Germinal center (tissue), 1 donor: ENCODE measurements around the gene DICER1.

ENCODE experiments used
- DNase-seq: peaks from one replicate; pipeline ENCODE4 v3.0.0; 2012; ENCODE audit warnings: mixed read lengths, low spot score

The DICER1 gene

DNA sequence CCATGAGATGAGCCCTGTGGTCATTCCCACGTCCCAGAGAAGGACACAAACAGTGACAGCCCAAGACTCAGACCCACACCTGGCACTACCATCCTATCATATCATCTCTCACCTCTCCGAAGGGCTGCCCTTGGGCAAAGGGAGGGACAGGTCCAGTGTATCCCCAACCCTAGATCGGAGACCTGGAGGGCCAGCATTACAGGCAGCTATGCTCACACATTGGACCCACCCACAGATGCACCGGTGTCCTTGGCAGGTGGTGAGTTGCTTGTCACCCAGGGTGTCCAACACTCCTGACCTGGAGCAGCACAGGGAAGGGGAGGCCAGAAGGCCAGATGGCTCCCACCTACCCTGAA is 117.4 kb downstream of the DICER1 start:
- no peak for DNase-seq

- no peak for DNase-seq
Observed at GRCh38 chr14:95039259-95039992, 117.9 kb downstream of the DICER1 start.

GRCh38 chr14:95038521-95039250 is 118.6 kb downstream of the DICER1 start:
- no peak for DNase-seq

- no peak for DNase-seq
Observed at GRCh38 chr14:95037273-95037672, 120.1 kb downstream of the DICER1 start.
